ENCODE measurements around the gene SLC25A22.

- TF ChIP-seq CTCF (IDR thresholded peaks at IDR 0.05) (no peak), POLR2AphosphoS5 (IDR thresholded peaks at IDR 0.05; ENCODE audit: low read depth, low read length) (no peak; the same call in 1 of the 2 replicates), USF2 (IDR thresholded peaks at IDR 0.05; ENCODE audit: borderline replicate concordance, low read depth, low read length) (no peak), NRF1 (IDR thresholded peaks at IDR 0.05; ENCODE audit: low read depth, low read length) (no peak), EP300 (IDR thresholded peaks at IDR 0.05; ENCODE audit: borderline replicate concordance in 1 of 2, low read depth in 1 of 2, low read length in 1 of 2) (no peak)
These were observed 8.8 kb downstream of the SLC25A22 start for GRCh38 chr11:788953-789940.
